Hepatocyte (in vitro differentiated cells): ENCODE results near the gene LPAR2.

Source experiments
- EZH2 ChIP-seq: fragments of 200-600 bp; sonication (generic); IDR thresholded peaks from 2 replicates; pipeline ENCODE4 v1.6.1; 2016; ENCODE audit warnings: antibody characterized with exemption, mild to moderate bottlenecking, borderline replicate concordance
- TF ChIP-seq, protein P1 (sequence below): fragments of 200-600 bp; sonication (generic); IDR thresholded peaks from 2 replicates; pipeline ENCODE4 v1.5.1; 2016; ENCODE audit warnings: antibody characterized with exemption, mild to moderate bottlenecking; ENCODE audit not compliant: poor library complexity

GRCh38 chr19:19637186-19637522, 9.1 kb upstream of the LPAR2 start:
- TF ChIP-seq, protein P1, sequence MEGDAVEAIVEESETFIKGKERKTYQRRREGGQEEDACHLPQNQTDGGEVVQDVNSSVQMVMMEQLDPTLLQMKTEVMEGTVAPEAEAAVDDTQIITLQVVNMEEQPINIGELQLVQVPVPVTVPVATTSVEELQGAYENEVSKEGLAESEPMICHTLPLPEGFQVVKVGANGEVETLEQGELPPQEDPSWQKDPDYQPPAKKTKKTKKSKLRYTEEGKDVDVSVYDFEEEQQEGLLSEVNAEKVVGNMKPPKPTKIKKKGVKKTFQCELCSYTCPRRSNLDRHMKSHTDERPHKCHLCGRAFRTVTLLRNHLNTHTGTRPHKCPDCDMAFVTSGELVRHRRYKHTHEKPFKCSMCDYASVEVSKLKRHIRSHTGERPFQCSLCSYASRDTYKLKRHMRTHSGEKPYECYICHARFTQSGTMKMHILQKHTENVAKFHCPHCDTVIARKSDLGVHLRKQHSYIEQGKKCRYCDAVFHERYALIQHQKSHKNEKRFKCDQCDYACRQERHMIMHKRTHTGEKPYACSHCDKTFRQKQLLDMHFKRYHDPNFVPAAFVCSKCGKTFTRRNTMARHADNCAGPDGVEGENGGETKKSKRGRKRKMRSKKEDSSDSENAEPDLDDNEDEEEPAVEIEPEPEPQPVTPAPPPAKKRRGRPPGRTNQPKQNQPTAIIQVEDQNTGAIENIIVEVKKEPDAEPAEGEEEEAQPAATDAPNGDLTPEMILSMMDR: no peak
- no peak for TF ChIP-seq EZH2
